WTC11 (cell line): Measurements from ENCODE around the gene TUBB. TPM values are rescaled to one million over a fixed set of nuclear protein-coding genes. Genes with fewer than 3 reads are reported as not detected.

Source experiments
- ATAC-seq: fragments of 200-7000 bp; cut with Tn5 transposase; 2 replicates; pipeline ENCODE4 v1.10.0; 2021; ENCODE audit warnings: mild to moderate bottlenecking, moderate library complexity
- CTCF ChIA-PET: fragments of 300-600 bp; sonication (Branson Sonifier 250); formaldehyde crosslinking; loops from one replicate; lab custom pipeline; 2021; ENCODE audit warnings: antibody characterized with exemption; lab: Charles Lee
- POLR2A ChIA-PET: fragments of 350-600 bp; sonication (Branson Sonifier 250); formaldehyde crosslinking; loops from one replicate; lab custom pipeline; 2021; ENCODE audit warnings: antibody characterized with exemption; lab: Charles Lee
- DNase-seq: peaks from one replicate; pipeline ENCODE4 v3.0.0; 2021; ENCODE audit warnings: low spot score
- H3K27ac Mint-ChIP-seq: 2 replicates; pipeline ENCODE4 v1.8.0; 2021; ENCODE audit warnings: mixed read lengths
- H3K27me3 Mint-ChIP-seq: 2 replicates; pipeline ENCODE4 v1.8.0; 2021; ENCODE audit warnings: low read depth, mild to moderate bottlenecking, moderate library complexity, mixed read lengths
- H3K36me3 Mint-ChIP-seq: 2 replicates; pipeline ENCODE4 v1.8.0; 2021; ENCODE audit warnings: mixed read lengths
- H3K4me1 Mint-ChIP-seq: 2 replicates; pipeline ENCODE4 v1.8.0; 2022; ENCODE audit warnings: mixed read lengths
- H3K4me3 Mint-ChIP-seq: 2 replicates; pipeline ENCODE4 v1.8.0; 2021; ENCODE audit warnings: mild to moderate bottlenecking, moderate library complexity, mixed read lengths
- H3K9me3 Mint-ChIP-seq: 2 replicates; pipeline ENCODE4 v1.8.0; 2021; ENCODE audit warnings: mixed read lengths
- AFF4 ChIP-seq: sonication (generic); formaldehyde crosslinking; IDR thresholded peaks from 2 replicates; pipeline ENCODE4 v1.8.1; 2023; ENCODE audit warnings: mild to moderate bottlenecking, missing genetic modification reagents, borderline replicate concordance
- CREB1 ChIP-seq: sonication (generic); formaldehyde crosslinking; IDR thresholded peaks from 2 replicates; pipeline ENCODE4 v1.8.0; 2023; ENCODE audit warnings: mild to moderate bottlenecking, missing genetic modification reagents
- CREM ChIP-seq: sonication (generic); formaldehyde crosslinking; IDR thresholded peaks from 2 replicates; pipeline ENCODE4 v1.8.1; 2022; ENCODE audit warnings: mild to moderate bottlenecking, missing genetic modification reagents, moderate library complexity
- E2F1 ChIP-seq: sonication (generic); formaldehyde crosslinking; IDR thresholded peaks from 2 replicates; pipeline ENCODE4 v1.8.0; 2022; ENCODE audit warnings: mild to moderate bottlenecking, missing genetic modification reagents
- GABPB1 ChIP-seq: sonication (generic); formaldehyde crosslinking; IDR thresholded peaks from 2 replicates; pipeline ENCODE4 v1.8.1; 2023; ENCODE audit warnings: mild to moderate bottlenecking, missing genetic modification reagents
- IRF1 ChIP-seq: sonication (generic); formaldehyde crosslinking; IDR thresholded peaks from 2 replicates; pipeline ENCODE4 v1.8.0; 2023; ENCODE audit warnings: missing genetic modification reagents
- MAX ChIP-seq: sonication (generic); formaldehyde crosslinking; IDR thresholded peaks from 2 replicates; pipeline ENCODE4 v1.8.0; 2022; ENCODE audit warnings: mild to moderate bottlenecking, missing genetic modification reagents
- NFATC4 ChIP-seq: fragments of 250-450 bp; sonication (Bioruptor Pico); IDR thresholded peaks from 2 replicates; pipeline ENCODE4 v1.9.0; 2021; ENCODE audit warnings: mild to moderate bottlenecking
- PRDM15 ChIP-seq: sonication (generic); formaldehyde crosslinking; IDR thresholded peaks from 2 replicates; pipeline ENCODE4 v1.8.0; 2022; ENCODE audit warnings: missing genetic modification reagents
- PRRX2 ChIP-seq: fragments of 250-450 bp; sonication (Bioruptor Pico); IDR thresholded peaks from 2 replicates; pipeline ENCODE4 v1.8.0; 2021; ENCODE audit warnings: mild to moderate bottlenecking
- SMAD4 ChIP-seq: sonication (generic); formaldehyde crosslinking; IDR thresholded peaks from 2 replicates; pipeline ENCODE4 v1.8.0; 2022; ENCODE audit warnings: mild to moderate bottlenecking, missing genetic modification reagents
- ZNF317 ChIP-seq: sonication (generic); formaldehyde crosslinking; IDR thresholded peaks from 2 replicates; pipeline ENCODE4 v1.8.1; 2023; ENCODE audit warnings: low read depth, mild to moderate bottlenecking, moderate library complexity, missing genetic modification reagents, borderline replicate concordance
- ZNF512 ChIP-seq: sonication (generic); formaldehyde crosslinking; IDR thresholded peaks from 2 replicates; pipeline ENCODE4 v1.8.1; 2022; ENCODE audit warnings: missing genetic modification reagents, borderline replicate concordance
- ZNF671 ChIP-seq: fragments of 250-450 bp; sonication (Bioruptor Pico); IDR thresholded peaks from 2 replicates; pipeline ENCODE4 v1.8.0; 2021; ENCODE audit warnings: mild to moderate bottlenecking
- total RNA-seq: library from RNA; stranded (reverse); gene quantifications from 3 replicates; pipeline ENCODE4 v1.2.3, GENCODE V29; 2021

The TUBB gene
- total RNA-seq, 1 experiment from 2014 or later: 1,503 TPM

- Mint-ChIP-seq H3K27ac (peak overlapping the region; percentile 49; the same call in 1 of the 2 replicates), H3K4me3 (no peak overlapping the region), H3K27me3 (no peaks in the 10 kb centered on the region), H3K4me1 (peaks cover 58% of the 10 kb centered on the region), H3K9me3 (no peaks in the 10 kb centered on the region), H3K36me3 (peaks cover 10% of the 10 kb centered on the region)
- ChIA-PET POLR2A (interaction anchor here (1.6 kb wide), 1 partner anchor 36 kb away, joined by 4 read pairs; the partner anchor contains the start of gene MDC1), CTCF (interaction anchor here (1.2 to 9.7 kb wide), 4 partner anchors 9 to 228 kb away, joined by 3 to 131 read pairs (median 10); partner anchors contain the start of gene DHX16)
- DNase-seq (no peak), ATAC-seq (no peak)
- TF ChIP-seq GABPB1 (CRISPR knock-in tag): no peak
- no peak for TF ChIP-seq E2F1 (CRISPR knock-in tag)
- no peak for TF ChIP-seq PRRX2
- no peak for TF ChIP-seq ZNF317 (CRISPR knock-in tag)
- TF ChIP-seq PRDM15: no peak
- no peak for TF ChIP-seq IRF1 (CRISPR knock-in tag)
Observed at GRCh38 chr6:30681766-30682142, 38.4 kb upstream of the TUBB start.

GRCh38 chr6:30682143-30683117 is 37.7 kb upstream of the TUBB start:
- no peaks in the 10 kb centered on the region for H3K27me3 Mint-ChIP-seq
- DNase-seq: peak; percentile 42
- peaks cover 5% of the 10 kb centered on the region for H3K36me3 Mint-ChIP-seq
- ChIA-PET POLR2A (interaction anchor here (0.8 to 1.6 kb wide), 2 partner anchors 34 to 35 kb away, joined by 3 to 4 read pairs; partner anchors contain the start of gene MDC1), CTCF (interaction anchor here (0.6 to 9.7 kb wide), 7 partner anchors 10 to 229 kb away, joined by 3 to 131 read pairs (median 6); partner anchors contain the start of genes DHX16 and MDC1)
- TF ChIP-seq ZNF512 (CRISPR knock-in tag) (no peak), ZNF671 (CRISPR knock-in tag) (no peak)
- TF ChIP-seq, all 79 proteins: peak for 0
- Mint-ChIP-seq H3K4me3 (peak overlapping the region; percentile 54), H3K9me3 (no peaks in the 10 kb centered on the region), H3K4me1 (peaks cover 58% of the 10 kb centered on the region), H3K27ac (peak overlapping the region; percentile 84)
- peak; percentile 10 for ATAC-seq

- ATAC-seq (no peak), DNase-seq (no peak)
- peaks cover 6% of the 10 kb centered on the region for H3K36me3 Mint-ChIP-seq
- H3K4me3 Mint-ChIP-seq: peak overlapping the region; percentile 54
- TF ChIP-seq E2F1 (CRISPR knock-in tag): no peak
- TF ChIP-seq SMAD4: no peak
- TF ChIP-seq CREM (CRISPR knock-in tag): no peak
- TF ChIP-seq NFATC4 (CRISPR knock-in tag): no peak
- no peak for TF ChIP-seq AFF4 (CRISPR knock-in tag)
- TF ChIP-seq MAX (CRISPR knock-in tag): no peak
- no peak for TF ChIP-seq CREB1 (CRISPR knock-in tag)
- H3K27me3 Mint-ChIP-seq: no peaks in the 10 kb centered on the region
- H3K27ac Mint-ChIP-seq: peak overlapping the region; percentile 84
- peaks cover 64% of the 10 kb centered on the region for H3K4me1 Mint-ChIP-seq
- POLR2A ChIA-PET: interaction anchor here (0.8 to 1.6 kb wide), 3 partner anchors 33 to 38 kb away, joined by 3 to 4 read pairs (median 4); partner anchors contain the start of gene MDC1
- CTCF ChIA-PET: interaction anchor here (0.6 to 9.7 kb wide), 8 partner anchors 11 to 230 kb away, joined by 3 to 131 read pairs (median 6); partner anchors contain the start of genes DHX16 and MDC1
- no peaks in the 10 kb centered on the region for H3K9me3 Mint-ChIP-seq
Observed at GRCh38 chr6:30683183-30683979, 36.8 kb upstream of the TUBB start.
